ENCODE results near the gene ZNF397. TPM values are rescaled to one million over a fixed set of nuclear protein-coding genes. Genes with fewer than 3 reads are reported as not detected.

The ZNF397 gene
- polyA plus RNA-seq, 3 donors, result 3.6 to 6.6 (median 3.6) TPM

DNA sequence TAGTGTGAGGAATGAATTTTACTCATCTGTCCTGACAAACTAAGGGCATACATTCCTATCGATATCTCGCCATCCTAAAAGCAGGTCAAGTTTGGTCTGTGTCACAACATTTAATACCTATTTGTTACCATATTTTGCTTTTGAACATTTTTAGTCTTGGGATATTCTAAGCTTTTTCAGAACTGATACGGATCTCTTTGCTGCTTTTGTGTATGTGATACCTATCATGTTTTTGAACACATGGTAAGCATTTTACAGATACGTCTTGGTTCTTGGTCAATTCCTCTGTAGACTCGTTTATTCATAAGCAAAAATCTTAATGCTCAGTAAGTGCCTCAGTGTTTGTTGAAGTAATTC lies 592 bp downstream of the ZNF397 start:
- peaks cover 19% of the 10 kb centered on the region for H3K79me2 ChIP-seq (ENCODE audit: insufficient read depth, low read length)
- peak overlapping the region; percentile 96 to 100 (median 99) for H3K27ac Mint-ChIP-seq
- peaks cover 42 to 43% of the 10 kb centered on the region in 2 donors for H3K36me3 Mint-ChIP-seq
- H3K9me3 Mint-ChIP-seq, result peaks cover 11 to 34% (median 28%) of the 10 kb centered on the region in 7 donors
- H3K9ac ChIP-seq (ENCODE audit: insufficient read depth, low read length, poor library complexity, severe bottlenecking), result peak overlapping the region; percentile 84
- DNase-seq, result no peak
- H3K36me3 ChIP-seq (replicated peaks in 1 of 2; ENCODE audit: control insufficient read depth in 1 of 2, insufficient read depth in 2 of 2, low read length in 2 of 2), result peaks cover 37 to 44% of the 10 kb centered on the region in 2 donors
- intact Hi-C loops (cut with micrococcal nuclease), result loop anchor here (2.0 to 10.0 kb wide), 7 partner anchors 49 to 733 kb away; partner anchors contain the start of genes ZSCAN30 (in 2 of the 2), INO80C (in 1 of the 2), RMP24 (in 1 of the 2) and ZNF24 (in 1 of the 2)
- H3K4me1 ChIP-seq (ENCODE audit: control insufficient read depth in 1 of 2, insufficient read depth in 2 of 2, low read length in 2 of 2), result peaks cover 6 to 16% of the 10 kb centered on the region in 2 donors
- H3K4me1 Mint-ChIP-seq, result peaks cover 6% of the 10 kb centered on the region
- WGBS (ENCODE audit: insufficient coverage), result no CpG with 5 or more reads among the region's 5 CpGs
- H3K27ac ChIP-seq (ENCODE audit: low read depth in 1 of 2, low read length in 2 of 2), result peak overlapping the region; percentile 96
- H2AFZ ChIP-seq (ENCODE audit: insufficient read depth, low read depth, low read length, poor library complexity, severe bottlenecking), result peak overlapping the region; percentile 69
- H4K20me1 ChIP-seq (ENCODE audit: insufficient read depth, low read length), result no peaks in the 10 kb centered on the region
- no peaks in the 10 kb centered on the region for H3K27me3 Mint-ChIP-seq (ENCODE audit: low read depth in 3 of 3)
- H3K27me3 ChIP-seq (ENCODE audit: control insufficient read depth in 2 of 2, insufficient read depth in 2 of 2, low read length in 2 of 2), result no peaks in the 10 kb centered on the region
- H3K9me3 ChIP-seq (replicated peaks in 1 of 2; ENCODE audit: control insufficient read depth in 1 of 2, insufficient read depth in 1 of 2, low read length in 2 of 2), result peaks cover 0 to 40% of the 10 kb centered on the region in 2 donors
- TF ChIP-seq, protein P1, sequence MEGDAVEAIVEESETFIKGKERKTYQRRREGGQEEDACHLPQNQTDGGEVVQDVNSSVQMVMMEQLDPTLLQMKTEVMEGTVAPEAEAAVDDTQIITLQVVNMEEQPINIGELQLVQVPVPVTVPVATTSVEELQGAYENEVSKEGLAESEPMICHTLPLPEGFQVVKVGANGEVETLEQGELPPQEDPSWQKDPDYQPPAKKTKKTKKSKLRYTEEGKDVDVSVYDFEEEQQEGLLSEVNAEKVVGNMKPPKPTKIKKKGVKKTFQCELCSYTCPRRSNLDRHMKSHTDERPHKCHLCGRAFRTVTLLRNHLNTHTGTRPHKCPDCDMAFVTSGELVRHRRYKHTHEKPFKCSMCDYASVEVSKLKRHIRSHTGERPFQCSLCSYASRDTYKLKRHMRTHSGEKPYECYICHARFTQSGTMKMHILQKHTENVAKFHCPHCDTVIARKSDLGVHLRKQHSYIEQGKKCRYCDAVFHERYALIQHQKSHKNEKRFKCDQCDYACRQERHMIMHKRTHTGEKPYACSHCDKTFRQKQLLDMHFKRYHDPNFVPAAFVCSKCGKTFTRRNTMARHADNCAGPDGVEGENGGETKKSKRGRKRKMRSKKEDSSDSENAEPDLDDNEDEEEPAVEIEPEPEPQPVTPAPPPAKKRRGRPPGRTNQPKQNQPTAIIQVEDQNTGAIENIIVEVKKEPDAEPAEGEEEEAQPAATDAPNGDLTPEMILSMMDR (IDR thresholded peaks at IDR 0.05), result no peak
- H3K4me3 Mint-ChIP-seq, result peak overlapping the region; percentile 93 to 97
- H3K4me2 ChIP-seq (replicated peaks; ENCODE audit: extremely low read depth, low read length, poor library complexity, severe bottlenecking), result peak overlapping the region; percentile 81
- H3K4me3 ChIP-seq (replicated peaks in 1 of 3; ENCODE audit: low read depth in 2 of 3, low read length in 3 of 3), result peak overlapping the region; percentile 74 to 88 (median 76)

DNA sequence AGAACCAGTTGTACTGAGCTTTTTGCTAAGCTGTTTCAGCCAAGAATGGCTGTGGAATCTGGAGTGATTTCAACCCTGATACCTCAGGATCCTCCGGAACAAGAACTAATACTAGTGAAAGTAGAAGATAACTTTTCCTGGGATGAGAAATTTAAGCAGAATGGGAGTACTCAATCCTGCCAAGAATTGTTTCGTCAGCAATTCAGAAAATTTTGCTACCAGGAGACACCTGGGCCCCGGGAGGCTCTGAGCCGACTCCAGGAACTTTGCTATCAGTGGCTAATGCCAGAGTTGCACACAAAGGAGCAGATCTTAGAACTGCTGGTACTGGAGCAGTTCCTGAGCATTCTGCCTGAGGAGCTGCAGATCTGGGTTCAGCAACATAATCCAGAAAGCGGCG lies 1.6 kb downstream of the ZNF397 start:
- Histone ChIP-seq H4K20me1 (ENCODE audit: insufficient read depth, low read length) (no peaks in the 10 kb centered on the region), H3K9me3 (replicated peaks in 1 of 2; ENCODE audit: control insufficient read depth in 1 of 2, insufficient read depth in 1 of 2, low read length in 2 of 2) (peaks cover 6 to 46% of the 10 kb centered on the region in 2 donors), H3K36me3 (replicated peaks in 1 of 2; ENCODE audit: control insufficient read depth in 1 of 2, insufficient read depth in 2 of 2, low read length in 2 of 2) (peaks cover 37 to 53% of the 10 kb centered on the region in 2 donors), H3K4me1 (ENCODE audit: control insufficient read depth in 1 of 2, insufficient read depth in 2 of 2, low read length in 2 of 2) (peaks cover 16 to 26% of the 10 kb centered on the region in 2 donors), H3K4me3 (replicated peaks in 1 of 3; ENCODE audit: low read depth in 2 of 3, low read length in 3 of 3) (no peak overlapping the region), H3K4me2 (replicated peaks; ENCODE audit: extremely low read depth, low read length, poor library complexity, severe bottlenecking) (no peak overlapping the region), H3K27ac (ENCODE audit: low read depth in 1 of 2, low read length in 2 of 2) (no peak overlapping the region), H3K27me3 (ENCODE audit: control insufficient read depth in 2 of 2, insufficient read depth in 2 of 2, low read length in 2 of 2) (no peaks in the 10 kb centered on the region), H3K9ac (ENCODE audit: insufficient read depth, low read length, poor library complexity, severe bottlenecking) (no peak overlapping the region), H2AFZ (ENCODE audit: insufficient read depth, low read depth, low read length, poor library complexity, severe bottlenecking) (no peak overlapping the region), H3K79me2 (ENCODE audit: insufficient read depth, low read length) (peaks cover 19% of the 10 kb centered on the region)
- TF ChIP-seq, protein P1 (IDR thresholded peaks at IDR 0.05), result no peak
- intact Hi-C loops (cut with micrococcal nuclease), result loop anchor here (10.0 kb wide), 4 partner anchors 132 to 732 kb away; partner anchors contain the start of genes INO80C (in 1 of the 2), RMP24 (in 1 of the 2) and ZNF396 (in 1 of the 2)
- no peak for DNase-seq
- WGBS (ENCODE audit: insufficient coverage), result 94% methylated on average over 5 of the region's 6 CpGs
- Mint-ChIP-seq H3K27me3 (ENCODE audit: low read depth in 3 of 3) (no peaks in the 10 kb centered on the region), H3K4me3 (no peak overlapping the region), H3K36me3 (peaks cover 46 to 48% of the 10 kb centered on the region in 2 donors), H3K27ac (peak overlapping the region in 2 of 7 donors; percentile 21 to 82), H3K4me1 (peaks cover 16% of the 10 kb centered on the region), H3K9me3 (peaks cover 19 to 42% (median 36%) of the 10 kb centered on the region in 7 donors)
